Activated CD4-positive, alpha-beta T cell treated with anti-CD3 and anti-CD28 coated beads for 4 hours (primary cell): ENCODE measurements around the gene ITPR2.
"Not testable (repeated sequence)": the region's sequence is repeated elsewhere in the genome, so short reads cannot be mapped to it uniquely, and the experiment has no call there.

Experiments used
- DNase-seq, 2 donors: peaks; one replicate each; pipeline ENCODE4 v3.0.0-alpha.2; 2020

ITPR2 gene

GRCh38 chr12:26832822-26833742 lies at the start of gene ITPR2:
TSS of gene ITPR2 (minus strand) at chr12:26833194. CDS start at chr12:26832781, 413 bp downstream.
- DNase-seq: peak; percentile 91

- no peak for DNase-seq
Observed at GRCh38 chr12:26880625-26881024, 47.6 kb upstream of the ITPR2 start.

GRCh38 chr12:26878661-26879119 lies 45.7 kb upstream of the ITPR2 start:
- no peak for DNase-seq

GRCh38 chr12:26874501-26875296 lies 41.7 kb upstream of the ITPR2 start:
- no peak for DNase-seq

GRCh38 chr12:26872625-26873024 lies 39.6 kb upstream of the ITPR2 start:
- no peak for DNase-seq

- no peak for DNase-seq
Observed at GRCh38 chr12:26871985-26872384, 39.0 kb upstream of the ITPR2 start.

- no peak for DNase-seq
Observed at GRCh38 chr12:26870491-26871419, 37.8 kb upstream of the ITPR2 start.

GRCh38 chr12:26869908-26870459 lies 37.0 kb upstream of the ITPR2 start:
- no peak for DNase-seq

- DNase-seq: no peak
Observed at GRCh38 chr12:26869104-26869494, 36.1 kb upstream of the ITPR2 start.

- no peak for DNase-seq
Observed at GRCh38 chr12:26868447-26869103, 35.6 kb upstream of the ITPR2 start.

GRCh38 chr12:26867080-26867479 lies 34.1 kb upstream of the ITPR2 start:
- no peak for DNase-seq

- no peak for DNase-seq
Observed at GRCh38 chr12:26863515-26863914, 30.5 kb upstream of the ITPR2 start.

GRCh38 chr12:26862787-26863186 lies 29.8 kb upstream of the ITPR2 start:
- DNase-seq: not testable (repeated sequence)

GRCh38 chr12:26861690-26862089 lies 28.7 kb upstream of the ITPR2 start:
- DNase-seq: no peak

- DNase-seq: no peak
Observed at GRCh38 chr12:26857465-26858176, 24.6 kb upstream of the ITPR2 start.

GRCh38 chr12:26855337-26855736 lies 22.3 kb upstream of the ITPR2 start:
- DNase-seq: no peak

- DNase-seq: no peak
Observed at GRCh38 chr12:26854031-26854390, 21.0 kb upstream of the ITPR2 start.

- DNase-seq: peak; percentile 58 to 69
Observed at GRCh38 chr12:26853303-26854030, 20.5 kb upstream of the ITPR2 start.

GRCh38 chr12:26851031-26851809 lies 18.2 kb upstream of the ITPR2 start:
- DNase-seq: no peak
